ENCODE results near the gene CORO7.
"Not testable (repeated sequence)": the region's sequence is repeated elsewhere in the genome, so short reads cannot be mapped to it uniquely, and the experiment has no call there.

CORO7 gene

GRCh38 chr16:4401510-4401909, 14.9 kb downstream of the CORO7 start:
- no peak for DNase-seq

DNA sequence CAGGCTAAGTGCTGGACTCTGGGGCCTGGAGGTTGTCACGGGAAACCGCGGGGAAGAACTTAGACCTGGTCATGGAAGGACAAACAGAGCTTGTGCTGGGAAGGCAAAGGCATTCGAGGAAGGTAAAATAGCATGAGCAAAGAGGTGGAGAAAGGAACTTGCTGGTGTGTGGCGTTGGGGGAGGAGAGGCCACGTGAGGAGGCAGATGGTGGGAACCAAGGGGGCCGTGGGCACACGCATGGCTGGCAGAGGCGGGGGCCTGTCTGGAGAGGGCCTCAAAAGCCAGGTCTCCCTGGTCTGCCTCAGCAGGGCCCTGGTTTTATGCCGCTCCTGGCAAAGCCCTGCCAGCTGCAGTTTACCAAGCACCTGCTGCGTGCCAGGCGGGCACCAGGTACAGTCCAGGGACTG, 15.3 kb downstream of the CORO7 start:
- DNase-seq = no peak

DNA sequence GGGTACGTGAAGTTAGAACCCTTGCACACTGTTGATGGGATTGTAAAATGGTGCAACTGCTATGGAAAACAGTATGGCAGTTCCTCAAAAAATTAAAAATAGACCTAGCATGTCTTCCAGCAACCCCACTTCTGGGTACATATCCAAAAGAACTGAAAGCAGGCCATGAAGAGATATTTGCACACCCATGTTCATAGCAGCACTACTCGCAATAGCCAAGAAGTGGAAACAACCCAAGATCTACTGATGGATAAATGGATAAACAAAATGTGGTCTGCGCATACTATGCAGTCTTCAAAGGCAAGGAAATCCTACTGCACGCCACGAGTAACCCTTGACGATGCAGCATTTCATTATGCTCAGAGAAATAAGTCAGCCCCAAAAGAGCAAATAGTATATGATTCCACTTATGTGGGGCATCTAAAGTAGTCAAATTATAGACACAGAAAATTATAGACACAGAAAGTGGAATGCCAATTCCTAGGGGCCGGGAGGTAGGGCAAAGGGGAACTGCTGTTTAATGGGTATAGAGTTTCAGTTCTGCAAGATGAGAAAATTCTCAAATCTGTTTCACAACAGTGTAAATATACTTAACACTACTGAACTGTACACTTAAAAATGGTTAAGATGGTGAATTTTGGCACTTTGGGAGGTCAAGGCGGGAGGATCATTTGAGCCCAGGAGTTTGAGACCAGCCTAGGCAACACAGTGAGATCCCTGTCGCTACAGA, 17.2 kb downstream of the CORO7 start:
- DNase-seq = no peak

DNA sequence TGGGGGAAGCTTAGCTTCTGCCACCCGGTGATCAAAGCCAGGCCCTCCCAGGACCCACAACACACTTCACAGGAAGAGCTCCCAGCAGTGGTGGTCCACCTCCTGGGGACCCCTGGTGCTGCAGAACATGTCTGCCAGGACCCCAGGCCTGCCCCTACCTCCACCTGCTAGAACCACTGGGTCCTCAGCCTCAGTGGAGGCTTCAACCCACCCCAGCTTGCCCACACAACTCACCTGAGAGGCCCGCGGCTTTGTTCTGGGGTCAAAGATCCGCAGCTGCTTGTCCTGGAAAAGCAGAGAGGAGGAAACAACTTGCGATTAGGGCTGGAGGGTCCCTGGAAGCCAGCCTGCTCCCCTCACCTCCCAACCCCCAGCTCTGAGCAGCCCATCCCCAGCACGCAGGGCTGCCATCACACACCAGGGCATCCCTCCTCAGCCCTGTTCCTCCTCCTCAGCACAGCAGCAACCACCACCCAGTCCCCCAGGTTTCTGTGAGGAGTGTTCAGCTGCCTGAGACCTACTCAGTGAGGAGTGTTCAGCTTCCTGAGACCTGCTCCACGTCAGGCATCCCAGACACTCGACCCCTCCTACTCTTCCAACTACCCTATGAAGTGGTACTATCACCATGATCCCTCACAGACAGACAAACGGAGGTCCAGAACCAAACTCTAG, 21.2 kb downstream of the CORO7 start:
- DNase-seq = no peak

DNA sequence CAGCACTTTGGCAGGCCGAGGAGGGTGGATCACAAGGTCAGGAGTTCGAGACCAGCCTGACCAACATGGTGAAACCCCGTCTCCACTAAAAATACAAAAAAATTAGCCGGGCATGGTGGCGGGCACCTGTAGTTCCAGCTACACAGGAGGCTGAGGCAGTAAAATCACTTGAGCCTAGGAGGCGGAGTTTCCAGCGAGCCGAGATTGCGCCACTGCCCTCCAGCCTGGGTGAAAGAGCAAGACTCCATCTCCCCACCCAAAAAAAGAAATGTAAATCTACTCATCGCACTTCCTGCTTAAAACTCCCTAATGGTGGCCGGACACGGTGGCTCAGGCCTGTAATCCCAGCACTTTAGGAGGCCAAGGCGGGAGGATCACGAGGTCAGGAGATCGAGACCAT, 22.5 kb downstream of the CORO7 start:
- not testable (repeated sequence) for DNase-seq

DNA sequence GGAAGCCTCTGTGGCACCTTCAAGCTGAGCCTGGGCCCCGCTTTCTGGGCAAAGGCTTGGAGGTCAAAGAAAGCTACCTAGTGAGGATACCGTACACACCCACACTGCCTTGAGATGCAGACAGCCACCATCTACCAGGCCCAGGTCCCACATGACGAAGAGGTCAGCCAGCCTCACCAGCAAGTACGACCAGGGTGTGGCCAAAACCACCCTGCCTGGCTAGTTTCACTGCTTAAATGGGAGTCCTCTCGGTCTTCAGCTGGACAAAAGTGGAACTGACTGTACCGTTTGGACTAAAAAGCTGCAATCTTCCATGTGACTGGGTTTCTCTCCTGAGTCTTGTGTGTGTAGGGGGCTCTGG, 23.2 kb downstream of the CORO7 start:
- DNase-seq = no peak

DNA sequence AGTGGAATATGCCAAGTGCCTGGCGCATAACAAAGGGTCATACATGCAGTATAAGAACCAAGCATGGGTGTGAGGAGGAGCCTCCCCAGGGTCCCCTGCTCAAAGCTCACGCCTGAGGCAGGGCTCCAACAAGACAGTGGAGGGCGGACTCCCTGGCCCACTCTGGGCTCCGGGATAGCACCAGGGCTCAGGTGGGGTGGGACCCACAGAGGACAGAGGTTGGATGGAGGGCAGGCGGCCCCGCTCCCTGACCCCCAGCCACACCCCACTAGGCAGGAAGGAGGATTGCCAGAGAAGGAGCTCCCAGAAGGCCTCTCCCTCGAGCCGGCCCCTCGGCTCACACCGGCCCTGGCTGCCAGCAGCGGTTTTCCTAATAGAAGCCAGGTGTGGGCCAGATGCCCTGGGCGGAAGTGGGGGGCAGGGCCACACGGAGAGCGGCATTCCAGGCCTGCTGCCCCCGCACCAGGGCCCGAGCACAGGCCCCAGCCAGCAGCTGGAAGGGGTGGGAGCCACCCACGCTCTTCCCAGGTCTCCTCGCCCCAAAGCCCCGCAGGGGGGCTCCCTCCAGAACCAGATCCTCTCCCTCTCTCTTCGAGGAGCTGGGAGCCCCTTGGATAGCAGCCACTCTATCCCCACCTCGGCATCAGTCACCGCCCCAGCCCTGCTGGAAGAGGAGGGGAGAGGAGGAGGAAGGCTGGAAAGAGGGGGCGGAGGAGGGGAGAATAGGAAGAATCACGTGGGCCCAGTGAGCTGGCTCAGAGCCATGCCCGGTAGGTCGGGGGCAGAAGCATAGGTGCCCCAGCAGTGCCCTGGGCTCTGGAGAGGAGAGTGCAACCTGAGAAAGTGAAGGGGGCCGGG, 23.8 kb downstream of the CORO7 start:
- DNase-seq = no peak

DNA sequence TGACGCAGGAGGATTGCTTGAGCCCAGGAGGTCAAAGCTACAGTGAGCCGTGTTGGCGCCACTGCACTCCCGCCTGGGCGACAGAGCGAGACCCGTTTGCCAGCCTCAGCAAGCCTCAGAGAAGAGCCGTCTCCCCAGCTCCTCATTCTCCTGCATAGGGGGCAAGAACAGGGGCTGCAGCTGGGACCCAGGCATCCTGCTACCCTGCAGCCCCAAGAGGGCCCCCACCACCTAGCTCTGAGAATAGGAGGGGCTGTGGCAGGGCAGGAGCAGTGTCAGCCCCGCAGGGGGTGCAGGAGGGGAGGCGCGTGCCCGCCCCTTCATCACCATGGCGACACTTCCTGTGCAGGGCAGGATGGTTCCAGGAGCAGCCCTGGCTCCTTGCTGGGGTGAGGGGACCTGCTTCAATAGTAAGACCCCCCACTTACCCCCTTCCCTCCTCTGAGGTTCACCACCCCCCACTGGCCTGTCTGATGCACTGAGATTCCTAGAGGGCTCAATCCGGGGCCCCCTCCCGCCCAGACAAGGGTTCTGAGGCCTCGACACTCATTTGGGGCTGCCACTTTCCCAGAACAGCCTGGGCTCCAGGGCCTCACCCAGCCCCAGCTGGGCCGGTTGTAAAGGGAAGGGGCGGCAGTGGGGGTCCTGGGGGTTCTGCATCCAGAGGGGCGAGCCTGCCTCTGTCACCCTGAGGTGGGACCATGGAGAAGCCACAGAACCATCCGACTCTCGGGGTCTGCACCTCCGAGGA, 24.6 kb downstream of the CORO7 start:
- no peak for DNase-seq

- no peak for DNase-seq
These were observed 25.8 kb downstream of the CORO7 start for GRCh38 chr16:4390266-4391260.

- no peak for DNase-seq
These were observed 27.1 kb downstream of the CORO7 start for GRCh38 chr16:4389051-4389955.

DNA sequence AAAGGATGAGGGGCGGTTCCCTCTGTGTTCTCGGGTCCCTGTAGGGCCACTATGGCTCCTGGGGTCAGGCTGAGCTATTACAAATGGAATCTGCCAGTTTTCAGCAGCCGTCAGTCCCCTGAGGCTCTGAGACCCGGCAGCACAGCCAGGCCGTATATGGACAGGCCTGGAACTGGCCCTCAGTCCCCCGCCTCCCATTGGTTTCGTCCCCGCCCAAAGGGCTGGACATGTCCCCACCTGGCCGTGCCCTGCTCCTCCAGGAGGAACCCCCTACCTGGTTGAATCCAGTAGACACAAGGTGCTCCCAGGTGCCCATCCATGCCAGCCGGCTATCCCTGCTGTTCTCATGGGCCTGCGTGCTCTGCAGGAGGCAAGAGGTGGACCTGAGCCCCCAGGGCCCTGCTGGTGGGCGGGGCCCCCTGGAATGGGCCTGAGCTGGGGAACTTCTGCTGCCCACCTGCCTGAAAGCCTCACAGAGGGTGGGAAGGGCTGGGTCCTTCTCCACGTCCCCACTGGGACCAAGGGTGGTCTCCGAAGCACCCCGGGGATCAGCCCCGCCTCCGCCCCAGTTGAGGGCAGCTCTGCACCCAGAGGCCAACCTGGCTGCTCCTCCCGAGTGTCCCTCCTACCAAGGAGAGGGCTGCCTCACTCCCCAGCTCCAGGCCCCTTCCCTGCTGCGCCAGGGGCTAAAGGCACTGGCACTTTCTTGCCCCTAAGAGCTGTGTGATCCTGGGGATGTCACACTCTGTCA, 27.9 kb downstream of the CORO7 start:
- no peak for DNase-seq

GRCh38 chr16:4387781-4388180, 28.6 kb downstream of the CORO7 start:
- no peak for DNase-seq

- DNase-seq = no peak
These were observed 29.3 kb downstream of the CORO7 start for GRCh38 chr16:4386951-4387565.

DNA sequence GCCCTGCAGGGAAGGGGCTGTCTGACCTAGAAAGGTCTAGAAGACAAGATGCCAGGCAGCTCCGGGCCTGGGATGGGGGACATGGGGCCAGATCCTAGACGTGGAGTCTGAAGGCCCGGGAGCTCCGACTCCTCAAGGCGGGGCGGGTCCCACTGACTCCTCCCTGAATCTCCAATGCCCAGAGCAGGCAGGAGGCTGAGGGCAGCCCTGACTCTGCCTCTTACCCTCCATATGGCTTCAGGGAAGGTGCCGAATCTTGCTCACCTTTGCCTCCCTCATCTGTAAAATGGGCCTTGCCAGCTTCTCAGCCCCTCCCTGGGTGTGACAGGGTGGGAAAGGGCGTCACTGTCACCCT, 30.0 kb downstream of the CORO7 start:
- no peak for DNase-seq

GRCh38 chr16:4385789-4386450, 30.5 kb downstream of the CORO7 start:
- DNase-seq = no peak

DNA sequence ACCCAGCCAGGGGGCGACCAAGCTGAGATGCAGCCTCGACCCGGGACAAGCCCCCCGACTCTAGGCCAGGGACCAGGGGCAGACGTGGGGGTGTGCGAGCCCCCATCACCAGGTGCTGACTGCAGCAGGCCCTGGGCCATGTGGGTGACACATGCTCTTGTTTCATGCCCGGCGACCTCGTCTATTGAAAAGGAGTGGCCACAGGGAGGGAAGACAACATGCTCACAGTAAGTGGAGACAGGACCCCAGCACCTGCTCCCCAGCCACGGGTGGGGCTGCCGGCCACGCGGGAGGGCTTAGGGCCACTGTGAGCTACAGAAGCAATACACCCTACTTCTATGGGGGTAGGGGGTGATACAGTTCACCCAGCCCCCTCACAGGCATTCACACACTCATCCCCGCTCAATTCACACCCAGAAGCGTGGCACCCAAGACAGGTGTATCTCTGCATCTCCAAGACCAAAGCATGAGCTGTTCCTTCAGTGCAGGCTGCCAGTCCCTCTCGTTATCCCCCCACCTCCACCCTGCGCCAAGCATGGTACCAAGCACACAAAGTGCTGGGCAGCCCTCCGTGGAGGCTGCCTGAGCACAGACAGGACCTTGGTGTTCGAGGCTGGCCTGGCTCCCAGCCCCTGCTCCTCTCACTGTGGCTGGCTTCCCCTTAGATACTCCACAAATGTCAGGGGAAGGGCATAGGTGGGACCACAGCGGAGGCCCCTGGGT, 31.2 kb downstream of the CORO7 start:
- no peak for DNase-seq

GRCh38 chr16:4384509-4384942, 31.9 kb downstream of the CORO7 start:
- DNase-seq = no peak

All from GDM1 (cell line).